Panc1 (cell line): ENCODE data around the gene SMAD9.

Experiments
- POLR2AphosphoS5 ChIP-seq: IDR thresholded peaks from 2 replicates; pipeline ENCODE4 v1.6.1; 2012; ENCODE audit warnings: mild to moderate bottlenecking, low read depth, low read length, moderate library complexity
- SIN3A ChIP-seq: IDR thresholded peaks from 2 replicates; pipeline ENCODE4 v1.6.1; 2012; ENCODE audit warnings: low read depth, mild to moderate bottlenecking, low read length, moderate library complexity, borderline replicate concordance; ENCODE audit not compliant: insufficient read depth

- TF ChIP-seq POLR2AphosphoS5: no peak
- no peak for TF ChIP-seq SIN3A
These were observed 16.0 kb downstream of the SMAD9 start for GRCh38 chr13:36903925-36904595.
